ENCODE results near the gene SDCBP2.

- TF ChIP-seq CTCF (IDR thresholded peaks at IDR 0.05) (no peak), POLR2A (IDR thresholded peaks at IDR 0.05) (no peak)
Measured at GRCh38 chr20:1308067-1308701, 20.8 kb downstream of the SDCBP2 start.
